Keratinocyte (primary cell): ENCODE results near the gene PCF11.

ENCODE experiments used
- EZH2 ChIP-seq: IDR thresholded peaks from one replicate; pipeline ENCODE4 v1.6.1; 2012; ENCODE audit warnings: inconsistent platforms, mild to moderate bottlenecking, low read length, moderate library complexity
- TF ChIP-seq, protein P1 (sequence below), 3 experiments: IDR thresholded peaks in 1 of 3; conservative IDR thresholded peaks in 1 of 3; optimal IDR thresholded peaks in 1 of 3; 2 replicates in 2 of 3; 3 replicates in 1 of 3; pipeline versions ENCODE3 to v1.5.1; 2011; ENCODE audit warnings: low read length in 3 of 3, mild to moderate bottlenecking in 3 of 3, moderate library complexity in 2 of 3, control low read depth in 1 of 3, inconsistent platforms in 1 of 3; ENCODE audit not compliant: insufficient read depth in 2 of 3; ENCODE audit errors: extremely low read depth in 1 of 3

DNA sequence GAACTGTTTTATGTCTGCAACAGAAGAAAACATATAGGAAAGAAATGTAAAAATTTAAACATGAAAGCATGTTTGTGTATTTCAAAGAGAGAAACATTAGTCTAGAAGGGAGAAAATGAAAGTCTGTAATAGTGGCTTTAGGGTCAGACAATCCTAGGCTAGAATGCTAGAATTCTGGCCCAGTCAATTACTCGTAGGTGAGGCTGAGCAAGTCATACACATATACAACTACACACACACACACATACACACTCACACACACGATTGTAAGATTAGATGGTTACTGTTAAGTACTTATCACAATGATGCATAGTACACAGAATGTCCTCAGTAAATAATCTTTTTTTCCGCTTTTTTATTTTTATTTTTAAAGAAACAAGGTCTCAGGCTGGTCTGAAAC, 37.7 kb upstream of the PCF11 start:
- TF ChIP-seq, protein P1, sequence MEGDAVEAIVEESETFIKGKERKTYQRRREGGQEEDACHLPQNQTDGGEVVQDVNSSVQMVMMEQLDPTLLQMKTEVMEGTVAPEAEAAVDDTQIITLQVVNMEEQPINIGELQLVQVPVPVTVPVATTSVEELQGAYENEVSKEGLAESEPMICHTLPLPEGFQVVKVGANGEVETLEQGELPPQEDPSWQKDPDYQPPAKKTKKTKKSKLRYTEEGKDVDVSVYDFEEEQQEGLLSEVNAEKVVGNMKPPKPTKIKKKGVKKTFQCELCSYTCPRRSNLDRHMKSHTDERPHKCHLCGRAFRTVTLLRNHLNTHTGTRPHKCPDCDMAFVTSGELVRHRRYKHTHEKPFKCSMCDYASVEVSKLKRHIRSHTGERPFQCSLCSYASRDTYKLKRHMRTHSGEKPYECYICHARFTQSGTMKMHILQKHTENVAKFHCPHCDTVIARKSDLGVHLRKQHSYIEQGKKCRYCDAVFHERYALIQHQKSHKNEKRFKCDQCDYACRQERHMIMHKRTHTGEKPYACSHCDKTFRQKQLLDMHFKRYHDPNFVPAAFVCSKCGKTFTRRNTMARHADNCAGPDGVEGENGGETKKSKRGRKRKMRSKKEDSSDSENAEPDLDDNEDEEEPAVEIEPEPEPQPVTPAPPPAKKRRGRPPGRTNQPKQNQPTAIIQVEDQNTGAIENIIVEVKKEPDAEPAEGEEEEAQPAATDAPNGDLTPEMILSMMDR (optimal IDR thresholded peaks at IDR 0.05 in 1 of 3, IDR thresholded peaks at IDR 0.05 in 1 of 3, conservative IDR thresholded peaks at IDR 0.05 in 1 of 3; ENCODE audit: extremely low read depth in 1 of 3, insufficient read depth in 2 of 3, low read length in 3 of 3) = no peak
- TF ChIP-seq EZH2 = no peak
